NCI-H2171 treated with DMSO at 0.1 percent for 48 hours (cell line): Measurements from ENCODE around the gene PTMA.
"Not testable (repeated sequence)": the region's sequence is repeated elsewhere in the genome, so short reads cannot be mapped to it uniquely, and the experiment has no call there.

Experiments
- DNase-seq: peaks from one replicate; lab custom pipeline; 2025; lab: John Stamatoyannopoulos, UW

PTMA gene

GRCh38 chr2:231707927-231708772 lies at the start of gene PTMA:
Gene PTMA, plus strand, starts transcription at chr2:231708525. Its CDS starts 182 bp downstream, at chr2:231708707.
- peak; percentile 91 for DNase-seq

- not testable (repeated sequence) for DNase-seq
Observed at GRCh38 chr2:231660073-231660472, 48.3 kb upstream of the PTMA start.

GRCh38 chr2:231660860-231661259 lies 47.5 kb upstream of the PTMA start:
- no peak for DNase-seq

- no peak for DNase-seq
Observed at GRCh38 chr2:231661422-231662027, 46.8 kb upstream of the PTMA start.

GRCh38 chr2:231662028-231662810 lies 46.1 kb upstream of the PTMA start:
- peak; percentile 77 for DNase-seq

GRCh38 chr2:231662811-231663457 lies 45.4 kb upstream of the PTMA start:
- no peak for DNase-seq

GRCh38 chr2:231663458-231664212 lies 44.7 kb upstream of the PTMA start:
- DNase-seq = no peak

- DNase-seq = no peak
Observed at GRCh38 chr2:231664727-231665126, 43.6 kb upstream of the PTMA start.

- no peak for DNase-seq
Observed at GRCh38 chr2:231665245-231666170, 42.8 kb upstream of the PTMA start.

GRCh38 chr2:231666171-231667095 lies 41.9 kb upstream of the PTMA start:
- no peak for DNase-seq

GRCh38 chr2:231667096-231667427 lies 41.3 kb upstream of the PTMA start:
- DNase-seq = no peak

GRCh38 chr2:231667496-231667895 lies 40.8 kb upstream of the PTMA start:
- no peak for DNase-seq

GRCh38 chr2:231668981-231669380 lies 39.3 kb upstream of the PTMA start:
- DNase-seq = no peak

- no peak for DNase-seq
Observed at GRCh38 chr2:231671270-231672050, 36.9 kb upstream of the PTMA start.

- DNase-seq = peak; percentile 91
Observed at GRCh38 chr2:231672617-231673347, 35.5 kb upstream of the PTMA start.

GRCh38 chr2:231673348-231673770 lies 35.0 kb upstream of the PTMA start:
- DNase-seq = peak; percentile 73

GRCh38 chr2:231674587-231675338 lies 33.6 kb upstream of the PTMA start:
- peak; percentile 39 for DNase-seq
